ENCODE results near the gene RALGAPA1. TPM values are rescaled to one million over a fixed set of nuclear protein-coding genes. Genes with fewer than 3 reads are reported as not detected.

RALGAPA1 gene
- total and polyA plus RNA-seq, 7 donors, result 10.2 to 89.9 (median 58.6) TPM

- Histone ChIP-seq H3K36me3 (no peaks in the 10 kb centered on the region), H3K4me3 (no peak overlapping the region), H3K9me3 (no peaks in the 10 kb centered on the region), H3K4me1 (no peaks in the 10 kb centered on the region), H3K27ac (no peak overlapping the region), H3K27me3 (no peaks in the 10 kb centered on the region)
- TF ChIP-seq POLR2A (IDR thresholded peaks at IDR 0.05) (no peak), EP300 (IDR thresholded peaks at IDR 0.05) (no peak), CTCF (IDR thresholded peaks at IDR 0.05) (no peak), POLR2AphosphoS5 (IDR thresholded peaks at IDR 0.05) (no peak)
- WGBS, 2 donors, result 94 to 97% methylated on average over 3 of the region's 3 CpGs
- intact Hi-C loops (cut with DNase I), result no loop called here
- DNase-seq, result no peak
Measured at GRCh38 chr14:35696119-35696518, 113.0 kb downstream of the RALGAPA1 start.

GRCh38 chr14:35695647-35696046, 113.4 kb downstream of the RALGAPA1 start:
- H3K36me3 ChIP-seq, result no peaks in the 10 kb centered on the region
- WGBS, 2 donors, result 69 to 87% methylated on average over 1 of the region's 1 CpG
- H3K27me3 ChIP-seq, result no peaks in the 10 kb centered on the region
- no peaks in the 10 kb centered on the region for H3K9me3 ChIP-seq
- no peak for TF ChIP-seq EP300 (IDR thresholded peaks at IDR 0.05)
- TF ChIP-seq POLR2A (IDR thresholded peaks at IDR 0.05), result no peak
- no peak for TF ChIP-seq POLR2AphosphoS5 (IDR thresholded peaks at IDR 0.05)
- no peak for TF ChIP-seq CTCF (IDR thresholded peaks at IDR 0.05)
- intact Hi-C loops (cut with DNase I), result no loop called here
- H3K4me3 ChIP-seq, result no peak overlapping the region
- no peak for DNase-seq
- H3K4me1 ChIP-seq, result no peaks in the 10 kb centered on the region
- H3K27ac ChIP-seq, result no peak overlapping the region

- Histone ChIP-seq H3K27me3 (no peaks in the 10 kb centered on the region), H3K9me3 (no peaks in the 10 kb centered on the region), H3K27ac (no peak overlapping the region), H3K4me1 (no peaks in the 10 kb centered on the region), H3K36me3 (no peaks in the 10 kb centered on the region), H3K4me3 (no peak overlapping the region)
- no peak for DNase-seq
- TF ChIP-seq EP300 (IDR thresholded peaks at IDR 0.05) (no peak), POLR2AphosphoS5 (IDR thresholded peaks at IDR 0.05) (no peak), POLR2A (IDR thresholded peaks at IDR 0.05) (no peak), CTCF (IDR thresholded peaks at IDR 0.05) (no peak)
- WGBS, 2 donors, result 96 to 99% methylated on average over 1 of the region's 1 CpG
- intact Hi-C loops (cut with DNase I), result no loop called here
Measured at GRCh38 chr14:35695072-35695471, 114.0 kb downstream of the RALGAPA1 start.

GRCh38 chr14:35689000-35689460, 120.1 kb downstream of the RALGAPA1 start:
- peaks cover 0 to 30% (median 13%) of the 10 kb centered on the region in 4 donors for H3K36me3 ChIP-seq
- WGBS, 2 donors, result 66 to 88% methylated on average over 3 of the region's 3 CpGs
- no peak overlapping the region for H3K4me3 ChIP-seq
- no peaks in the 10 kb centered on the region for H3K4me1 ChIP-seq
- no peaks in the 10 kb centered on the region for H3K9me3 ChIP-seq
- intact Hi-C loops (cut with DNase I), result no loop called here
- H3K27ac ChIP-seq, result no peak overlapping the region
- no peak for DNase-seq
- TF ChIP-seq CTCF (IDR thresholded peaks at IDR 0.05) (no peak), POLR2AphosphoS5 (IDR thresholded peaks at IDR 0.05) (no peak), EP300 (IDR thresholded peaks at IDR 0.05) (no peak)
- H3K27me3 ChIP-seq, result no peaks in the 10 kb centered on the region

- DNase-seq, result no peak
- Histone ChIP-seq H3K4me3 (no peak overlapping the region), H3K9me3 (no peaks in the 10 kb centered on the region), H3K36me3 (peaks cover 0 to 37% (median 14%) of the 10 kb centered on the region in 4 donors), H3K27ac (no peak overlapping the region), H3K27me3 (no peaks in the 10 kb centered on the region), H3K4me1 (no peaks in the 10 kb centered on the region)
- 92 to 94% methylated on average over 6 of the region's 6 CpGs for WGBS, 2 donors
- TF ChIP-seq CTCF (IDR thresholded peaks at IDR 0.05) (no peak), POLR2AphosphoS5 (IDR thresholded peaks at IDR 0.05) (no peak), POLR2A (IDR thresholded peaks at IDR 0.05) (no peak), EP300 (IDR thresholded peaks at IDR 0.05) (no peak)
- intact Hi-C loops (cut with DNase I), result no loop called here
Measured at GRCh38 chr14:35688126-35688826, 120.8 kb downstream of the RALGAPA1 start.

Data from sigmoid colon (tissue), 7 donors.